ENCODE data around the gene SLC24A3.

DNA sequence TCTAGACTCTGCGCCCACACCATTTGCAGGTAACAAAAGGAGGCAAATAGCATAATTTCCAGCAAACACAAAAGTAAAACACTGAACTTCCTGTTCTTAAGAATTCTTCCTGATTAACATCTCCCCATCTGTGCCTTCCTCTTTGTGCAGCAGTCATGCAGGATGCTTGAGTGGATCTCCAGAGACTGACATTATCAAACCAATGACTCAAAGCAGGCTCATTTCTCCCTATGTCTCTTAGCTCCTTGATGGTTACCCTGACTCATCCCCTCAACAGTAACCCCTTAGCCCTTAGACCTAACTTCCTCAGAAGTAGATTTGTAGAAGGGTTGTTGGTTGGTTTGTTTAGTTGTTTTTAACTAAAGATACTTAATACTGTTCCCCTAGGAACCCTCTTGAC is 408.6 kb downstream of the SLC24A3 start:
- TF ChIP-seq, protein P1, sequence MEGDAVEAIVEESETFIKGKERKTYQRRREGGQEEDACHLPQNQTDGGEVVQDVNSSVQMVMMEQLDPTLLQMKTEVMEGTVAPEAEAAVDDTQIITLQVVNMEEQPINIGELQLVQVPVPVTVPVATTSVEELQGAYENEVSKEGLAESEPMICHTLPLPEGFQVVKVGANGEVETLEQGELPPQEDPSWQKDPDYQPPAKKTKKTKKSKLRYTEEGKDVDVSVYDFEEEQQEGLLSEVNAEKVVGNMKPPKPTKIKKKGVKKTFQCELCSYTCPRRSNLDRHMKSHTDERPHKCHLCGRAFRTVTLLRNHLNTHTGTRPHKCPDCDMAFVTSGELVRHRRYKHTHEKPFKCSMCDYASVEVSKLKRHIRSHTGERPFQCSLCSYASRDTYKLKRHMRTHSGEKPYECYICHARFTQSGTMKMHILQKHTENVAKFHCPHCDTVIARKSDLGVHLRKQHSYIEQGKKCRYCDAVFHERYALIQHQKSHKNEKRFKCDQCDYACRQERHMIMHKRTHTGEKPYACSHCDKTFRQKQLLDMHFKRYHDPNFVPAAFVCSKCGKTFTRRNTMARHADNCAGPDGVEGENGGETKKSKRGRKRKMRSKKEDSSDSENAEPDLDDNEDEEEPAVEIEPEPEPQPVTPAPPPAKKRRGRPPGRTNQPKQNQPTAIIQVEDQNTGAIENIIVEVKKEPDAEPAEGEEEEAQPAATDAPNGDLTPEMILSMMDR (IDR thresholded peaks at IDR 0.05; ENCODE audit: low read depth, low read length) = no peak
- TF ChIP-seq POLR2A (IDR thresholded peaks at IDR 0.05; ENCODE audit: extremely low read depth, insufficient read length) = no peak

Measured in NB4 (cell line).